ENCODE data around the gene MAN1A2. TPM values are rescaled to one million over a fixed set of nuclear protein-coding genes. Genes with fewer than 3 reads are reported as not detected.

MAN1A2 gene
- total and polyA plus RNA-seq, 9 of the 15 experiments (the other 6 are each of a cell fraction or from before 2014, with no cell fraction given), result 4.2 to 38.4 (median 18.7) TPM

- TF ChIP-seq HDAC2 (IDR thresholded peaks at IDR 0.05), result 0 out of 2 replicates have a peak, but pooled peaks have one; percentile 24
- peak; percentile 7; the same call in 1 of the 2 replicates for TF ChIP-seq CBFA2T3 (IDR thresholded peaks at IDR 0.05)
- TF ChIP-seq RBFOX2 (IDR thresholded peaks at IDR 0.05; ENCODE audit: low read depth, low read length), result no peak
- TF ChIP-seq NBN (IDR thresholded peaks at IDR 0.05; ENCODE audit: low read depth), result peak; percentile 61; the same call in 1 of the 2 replicates
- no peak; the same call in 1 of the 2 replicates for TF ChIP-seq EGR1 (conservative IDR thresholded peaks at IDR 0.05)
- peak; percentile 57 for TF ChIP-seq RBM39 (optimal IDR thresholded peaks at IDR 0.05; ENCODE audit: low read depth, low read length)
- no peak for TF ChIP-seq ZKSCAN8 (CRISPR knock-in tag; IDR thresholded peaks at IDR 0.05)
- TF ChIP-seq HBP1 (CRISPR knock-in tag; IDR thresholded peaks at IDR 0.05), result 0 out of 2 replicates have a peak, but pooled peaks have one; percentile 6
- no peak for TF ChIP-seq ZNF354B (CRISPR knock-in tag; IDR thresholded peaks at IDR 0.05)
- TF ChIP-seq ETS2 (tag; IDR thresholded peaks at IDR 0.05; ENCODE audit: borderline replicate concordance, poor library complexity, severe bottlenecking), result no peak
- no peak for TF ChIP-seq CLOCK (CRISPR knock-in tag; IDR thresholded peaks at IDR 0.05; ENCODE audit: borderline replicate concordance)
- no peak for TF ChIP-seq PHF8 (IDR thresholded peaks at IDR 0.05; ENCODE audit: borderline replicate concordance, low read length)
- TF ChIP-seq ARID2 (IDR thresholded peaks at IDR 0.05), result peak; percentile 92
- TF ChIP-seq PRPF4 (IDR thresholded peaks at IDR 0.05; ENCODE audit: insufficient read depth, low read depth, low read length, poor library complexity, severe bottlenecking), result no peak
- TF ChIP-seq DPF2 (IDR thresholded peaks at IDR 0.05), result peak; percentile 65
- no peak for TF ChIP-seq BMI1 (IDR thresholded peaks at IDR 0.05; ENCODE audit: low read length)
- no peak for TF ChIP-seq KLF16 (IDR thresholded peaks at IDR 0.05)
- TF ChIP-seq ZNF707 (CRISPR knock-in tag; conservative IDR thresholded peaks at IDR 0.05), result no peak
- TF ChIP-seq DEAF1 (CRISPR knock-in tag; IDR thresholded peaks at IDR 0.05), result peak; percentile 83
- TF ChIP-seq CBFB (CRISPR knock-in tag; IDR thresholded peaks at IDR 0.05), result no peak
- no peak for TF ChIP-seq HMGN3 (IDR thresholded peaks at IDR 0.05; ENCODE audit: borderline replicate concordance, extremely low read depth, insufficient read length, low read depth, low read length)
Observed at GRCh38 chr1:117534995-117535467, 167.8 kb downstream of the MAN1A2 start (continued).

Measured in K562 (cell line).